H1 (cell line): Measurements from ENCODE around the gene SAMD14. TPM values are rescaled to one million over a fixed set of nuclear protein-coding genes. Genes with fewer than 3 reads are reported as not detected.

ENCODE experiments used
- CTCF ChIA-PET: fragments of 300-600 bp; sonication (Branson Sonifier 250); formaldehyde crosslinking; loops from one replicate; lab custom pipeline; 2021; ENCODE audit not compliant: partially characterized antibody; lab: Charles Lee
- POLR2A ChIA-PET: fragments of 300-600 bp; sonication (Branson Sonifier 250); formaldehyde crosslinking; loops from one replicate; lab custom pipeline; 2021; ENCODE audit warnings: inconsistent platforms; ENCODE audit not compliant: partially characterized antibody; lab: Charles Lee
- DNase-seq, 2 experiments: peaks; one replicate each; pipeline versions ENCODE4 v3.0.0 to v3.0.0-alpha.2; 2010 to 2022; ENCODE audit warnings: low spot score in 2 of 2, low read depth in 1 of 2, mixed read lengths in 1 of 2
- FAIRE-seq: peaks from 2 replicates; lab custom pipeline; 2011; peaks lifted over from hg19 to GRCh38; lab: Jason Lieb, UNC
- H2AFZ ChIP-seq: 2 replicates; pipeline ENCODE4 v1.8.1; 2012; ENCODE audit warnings: low read length, inconsistent platforms
- H2AK5ac ChIP-seq: 2 replicates; pipeline ENCODE4 v1.6.1; 2013; ENCODE audit warnings: low read depth, low read length
- H2BK120ac ChIP-seq: replicated peaks from 2 replicates; pipeline ENCODE3; 2013; ENCODE audit warnings: low read depth, low read length, inconsistent platforms
- H2BK12ac ChIP-seq: 2 replicates; pipeline ENCODE4 v1.6.1; 2013; ENCODE audit warnings: low read depth, low read length
- H2BK15ac ChIP-seq: 2 replicates; pipeline ENCODE4 v1.6.1; 2013; ENCODE audit warnings: low read length
- H2BK20ac ChIP-seq: 2 replicates; pipeline ENCODE4 v1.6.1; 2013; ENCODE audit warnings: low read length
- H2BK5ac ChIP-seq: 2 replicates; pipeline ENCODE4 v1.6.1; 2013; ENCODE audit warnings: low read depth, low read length
- H3K14ac ChIP-seq: 2 replicates; pipeline ENCODE4 v1.6.1; 2013; ENCODE audit warnings: inconsistent platforms; ENCODE audit not compliant: insufficient read length
- H3K18ac ChIP-seq: 2 replicates; pipeline ENCODE4 v1.6.1; 2013; ENCODE audit warnings: low read length; ENCODE audit errors: extremely low read depth
- H3K23ac ChIP-seq: 2 replicates; pipeline ENCODE4 v1.6.1; 2013; ENCODE audit warnings: inconsistent platforms; ENCODE audit not compliant: insufficient read length
- H3K23me2 ChIP-seq: 2 replicates; pipeline ENCODE4 v1.6.1; 2013; ENCODE audit warnings: low read depth, low read length
- H3K27ac ChIP-seq: 2 replicates; pipeline ENCODE4 v1.6.1; 2011; ENCODE audit warnings: low read depth, low read length, inconsistent platforms
- H3K27me3 ChIP-seq, 4 experiments: replicated peaks in 1 of 4; 1 replicate in 1 of 4; 2 replicates in 3 of 4; pipeline versions ENCODE4 v1.6.1 to v1.8.1; 2011 to 2013; ENCODE audit warnings: low read length in 3 of 4, mild to moderate bottlenecking in 3 of 4, inconsistent platforms in 2 of 4, mixed read lengths in 2 of 4, moderate library complexity in 1 of 4; ENCODE audit not compliant: control insufficient read depth in 3 of 4, insufficient read depth in 3 of 4; ENCODE audit errors: extremely low read depth in 1 of 4
- H3K36me3 ChIP-seq, 4 experiments: 2 replicates each; pipeline versions ENCODE4 v1.6.1 to v1.8.1; 2011 to 2013; ENCODE audit warnings: mild to moderate bottlenecking in 4 of 4, low read length in 3 of 4, moderate library complexity in 2 of 4, control low read depth in 1 of 4, inconsistent platforms in 1 of 4; ENCODE audit not compliant: insufficient read depth in 4 of 4, control insufficient read depth in 2 of 4
- H3K4ac ChIP-seq: replicated peaks from 2 replicates; pipeline ENCODE3; 2013; ENCODE audit warnings: low read length, low read depth, mixed read lengths, inconsistent platforms; ENCODE audit not compliant: insufficient read length
- H3K4me1 ChIP-seq, 4 experiments: replicated peaks in 1 of 4; 1 replicate in 1 of 4; 2 replicates in 3 of 4; pipeline versions ENCODE4 v1.6.1 to v1.8.1; 2011 to 2013; ENCODE audit warnings: low read length in 3 of 4, inconsistent platforms in 2 of 4, mixed read lengths in 1 of 4; ENCODE audit not compliant: insufficient read depth in 4 of 4, control insufficient read depth in 3 of 4
- H3K4me2 ChIP-seq, 2 experiments: 2 replicates each; pipeline versions ENCODE4 v1.6.1 to v1.8.1; 2011 to 2013; ENCODE audit warnings: low read depth in 2 of 2, low read length in 2 of 2, control low read depth in 1 of 2, inconsistent platforms in 1 of 2, mild to moderate bottlenecking in 1 of 2; ENCODE audit not compliant: insufficient read depth in 1 of 2
- H3K4me3 ChIP-seq, 4 experiments: fragments of 200-600, 300-600 bp in 1 of 4; sonication (generic), shearing (Covaris generic), sonication (Bioruptor Twin) in 1 of 4; 2 replicates each; pipeline versions ENCODE4 v1.5.1 to v1.8.1; 2011 to 2016; ENCODE audit warnings: low read length in 4 of 4, low read depth in 3 of 4, control low read depth in 2 of 4, inconsistent platforms in 2 of 4, mild to moderate bottlenecking in 2 of 4, mixed read lengths in 1 of 4, moderate library complexity in 1 of 4; ENCODE audit not compliant: insufficient read depth in 2 of 4; ENCODE audit errors: extremely low read depth in 1 of 4
- H3K56ac ChIP-seq: replicated peaks from 2 replicates; pipeline ENCODE3; 2013; ENCODE audit warnings: low read depth, mild to moderate bottlenecking, mixed read lengths, low read length, inconsistent platforms; ENCODE audit not compliant: insufficient read length
- H3K79me1 ChIP-seq: 2 replicates; pipeline ENCODE4 v1.6.1; 2013; ENCODE audit warnings: low read depth, low read length, control low read depth
- H3K79me2 ChIP-seq, 2 experiments: 2 replicates each; pipeline versions ENCODE4 v1.6.1 to v1.8.1; 2012 to 2013; ENCODE audit warnings: low read length in 2 of 2, mild to moderate bottlenecking in 2 of 2, inconsistent platforms in 1 of 2; ENCODE audit not compliant: insufficient read depth in 2 of 2, control insufficient read depth in 1 of 2
- H3K9ac ChIP-seq, 4 experiments: replicated peaks in 1 of 4; 1 replicate in 1 of 4; 2 replicates in 3 of 4; pipeline versions ENCODE4 v1.6.1 to v1.8.1; 2011 to 2013; ENCODE audit warnings: low read depth in 3 of 4, low read length in 3 of 4, control low read depth in 2 of 4, mild to moderate bottlenecking in 2 of 4, moderate library complexity in 2 of 4, inconsistent platforms in 1 of 4; ENCODE audit errors: extremely low read depth in 1 of 4
- H3K9me3 ChIP-seq, 2 experiments: 2 replicates each; pipeline versions ENCODE4 v1.6.1 to v1.8.1; 2012 to 2013; ENCODE audit warnings: mild to moderate bottlenecking in 2 of 2, moderate library complexity in 2 of 2, control low read depth in 1 of 2, inconsistent platforms in 1 of 2, low read depth in 1 of 2, low read length in 1 of 2, mixed read lengths in 1 of 2; ENCODE audit not compliant: insufficient read depth in 2 of 2
- H4K20me1 ChIP-seq, 2 experiments: replicated peaks in 1 of 2; 2 replicates each; pipeline versions ENCODE3 to v1.8.1; 2011 to 2013; ENCODE audit warnings: inconsistent platforms in 2 of 2, low read length in 2 of 2, mild to moderate bottlenecking in 1 of 2; ENCODE audit not compliant: insufficient read depth in 2 of 2, control insufficient read depth in 1 of 2
- H4K5ac ChIP-seq: 2 replicates; pipeline ENCODE4 v1.6.1; 2013; ENCODE audit warnings: low read length, low read depth, mixed read lengths, inconsistent platforms; ENCODE audit not compliant: insufficient read length
- H4K8ac ChIP-seq: 2 replicates; pipeline ENCODE4 v1.8.0; 2013; ENCODE audit warnings: mild to moderate bottlenecking, moderate library complexity, low read length, inconsistent platforms; ENCODE audit not compliant: insufficient read depth; ENCODE audit errors: extremely low read depth
- H4K91ac ChIP-seq: replicated peaks from 2 replicates; pipeline ENCODE3; 2013; ENCODE audit warnings: low read length, mixed read lengths, inconsistent platforms; ENCODE audit not compliant: insufficient read length
- EZH2 ChIP-seq: fragments of 200-600 bp; sonication (generic); IDR thresholded peaks from 2 replicates; pipeline ENCODE4 v1.7.1; 2012; ENCODE audit warnings: low read depth, mild to moderate bottlenecking, moderate library complexity, low read length, inconsistent platforms; ENCODE audit not compliant: severe bottlenecking
- NANOG ChIP-seq: IDR thresholded peaks from 2 replicates; pipeline ENCODE4 v1.6.1; 2011; ENCODE audit warnings: low read length, low read depth, mild to moderate bottlenecking, inconsistent platforms; ENCODE audit not compliant: insufficient read depth, poor library complexity, severe bottlenecking
- NRF1 ChIP-seq: IDR thresholded peaks from 2 replicates; pipeline ENCODE4 v1.6.1; 2011; ENCODE audit warnings: mild to moderate bottlenecking, low read depth, low read length, improper control_type of control experiment
- TAF7 ChIP-seq: optimal IDR thresholded peaks from 2 replicates; pipeline ENCODE3; 2011; ENCODE audit warnings: low read depth, mild to moderate bottlenecking, inconsistent platforms, low read length, moderate library complexity, borderline replicate concordance
- TBP ChIP-seq: IDR thresholded peaks from 2 replicates; pipeline ENCODE4 v1.6.1; 2011; ENCODE audit warnings: low read depth, low read length, improper control_type of control experiment
- ZNF274 ChIP-seq: IDR thresholded peaks from 2 replicates; pipeline ENCODE4 v1.7.0; 2012; ENCODE audit warnings: low read length, borderline replicate concordance; ENCODE audit errors: extremely low read depth
- WGBS, 2 experiments: shearing (Covaris generic) in 1 of 2; methylation state at CpG; one replicate each; pipeline versions ENCODE4 v1.1.6 to v1.1.7; 2013 to 2015; ENCODE audit warnings: low lambda C conversion rate in 2 of 2, mixed read lengths in 2 of 2, inconsistent platforms in 1 of 2, low coverage in 1 of 2, missing lambda C conversion rate in 1 of 2; ENCODE audit not compliant: insufficient replicate concordance in 2 of 2, insufficient coverage in 1 of 2, insufficient read length in 1 of 2; ENCODE audit errors: extremely low coverage in 1 of 2, missing lambda C conversion rate in 1 of 2; 5-methylcytosine and 5-hydroxymethylcytosine counted together
- polyA plus RNA-seq, 7 experiments: library from polyadenylated mRNA; depleted of rRNA in 3 of 7; stranded (reverse) in 5 of 7; unstranded in 2 of 7; fragments of >200 nt in 5 of 7; fragments of 200-250 nt in 2 of 7; gene quantifications; 1 replicate in 5 of 7; 2 replicates in 1 of 7; 4 replicates in 1 of 7; pipeline versions ENCODE4 v1.2.1 to v1.2.3, GENCODE V29; 2011 to 2013; ENCODE audit warnings: missing spikeins in 2 of 7, mixed read lengths in 2 of 7
- total RNA-seq: library from RNA; stranded (reverse); fragmentation: NEBNext Ultra II Directional; extraction: Animal tissue kit (Norgen Biotek cat#: 25700); gene quantifications from 2 replicates; pipeline ENCODE4 v1.2.1, GENCODE V29; 2021

The SAMD14 gene
- total and polyA plus RNA-seq, 2 of the 8 experiments (the other 6 are each of a cell fraction or from before 2014, with no cell fraction given): 5.7 to 5.8 TPM

- Histone ChIP-seq H2BK12ac (no peak overlapping the region), H3K27ac (no peak overlapping the region), H4K91ac (no peak overlapping the region), H3K56ac (no peak overlapping the region), H3K9me3 (no peaks in the 10 kb centered on the region), H4K20me1 (no peaks in the 10 kb centered on the region), H2BK120ac (no peak overlapping the region), H3K23ac (no peak overlapping the region), H3K23me2 (peaks cover 13% of the 10 kb centered on the region), H2BK5ac (no peak overlapping the region), H3K14ac (no peak overlapping the region), H3K36me3 (no peaks in the 10 kb centered on the region), H4K5ac (no peak overlapping the region), H3K4me1 (peaks cover 0 to 7% (median 5%) of the 10 kb centered on the region in 4 experiments; a peak in 5 of 7 replicates), H3K79me2 (peaks cover 0 to 4% of the 10 kb centered on the region in 2 experiments; a peak in 1 of 4 replicates), H3K4ac (no peak overlapping the region), H3K4me3 (no peak overlapping the region), H3K79me1 (no peaks in the 10 kb centered on the region), H2BK20ac (no peak overlapping the region), H3K9ac (no peak overlapping the region), H3K27me3 (peaks cover 0 to 3% (median 0%) of the 10 kb centered on the region in 4 experiments; a peak in 3 of 7 replicates), H3K18ac (no peak overlapping the region), H2BK15ac (no peak overlapping the region), H2AK5ac (no peak overlapping the region), H3K4me2 (no peak overlapping the region), H4K8ac (no peak overlapping the region), H2AFZ (no peak overlapping the region)
- 80% methylated on average over 2 of the region's 2 CpGs; no CpG with 5 or more reads in 1 of the 2 experiments for WGBS, 2 experiments
- FAIRE-seq: no peak
- POLR2A ChIA-PET: interaction anchor here (1.0 to 1.7 kb wide), 3 partner anchors 10 to 70 kb away, joined by 3 to 4 read pairs (median 3); no protein-coding TSS in a partner anchor
- no peak for DNase-seq
- CTCF ChIA-PET: interaction anchor here (0.5 to 15.7 kb wide), 21 partner anchors 9 to 231 kb away, joined by 3 to 412 read pairs (median 6); partner anchors contain the start of gene ITGA3
- no peak for TF ChIP-seq NRF1
- TF ChIP-seq NANOG: no peak
- no peak for TF ChIP-seq ZNF274
- TF ChIP-seq TAF7: no peak
- no peak for TF ChIP-seq TBP
- TF ChIP-seq EZH2: no peak
Observed at GRCh38 chr17:50091918-50092285, 38.1 kb downstream of the SAMD14 start.
